GM23338 (cell line): ENCODE results near the gene GALNT5. TPM values are rescaled to one million over a fixed set of nuclear protein-coding genes. Genes with fewer than 3 reads are reported as not detected.

Experiments used
- ATAC-seq: fragments of 200-7000 bp; cut with Tn5 transposase; 3 replicates; pipeline ENCODE4 v1.9.1; 2020
- DNase-seq: peaks from one replicate; pipeline ENCODE4 v3.0.0-alpha.2; 2015; ENCODE audit warnings: low spot score
- H2AFZ ChIP-seq: fragments of 200-600 bp; sonication (generic); 2 replicates; pipeline ENCODE4 v1.8.0; 2016; ENCODE audit warnings: antibody characterized with exemption, mild to moderate bottlenecking, moderate library complexity
- H3F3A ChIP-seq: fragments of 200-600 bp; sonication (generic); replicated peaks from 2 replicates; pipeline ENCODE4 v1.8.0; 2017; ENCODE audit warnings: antibody characterized with exemption, mixed run types, low read depth
- H3K27ac ChIP-seq: fragments of 200-600 bp; sonication (generic); 2 replicates; pipeline ENCODE4 v1.6.1; 2016; ENCODE audit warnings: low read depth
- H3K27me3 ChIP-seq: fragments of 200-600 bp; sonication (generic); 2 replicates; pipeline ENCODE4 v1.8.0; 2016; ENCODE audit warnings: mild to moderate bottlenecking, mixed run types, moderate library complexity; ENCODE audit not compliant: insufficient read depth
- H3K36me3 ChIP-seq: fragments of 200-600 bp; sonication (generic); 2 replicates; pipeline ENCODE4 v1.8.0; 2016; ENCODE audit warnings: mild to moderate bottlenecking; ENCODE audit not compliant: insufficient read depth
- H3K4me1 ChIP-seq: fragments of 200-600 bp; sonication (generic); 2 replicates; pipeline ENCODE4 v1.8.0; 2016; ENCODE audit warnings: mild to moderate bottlenecking, moderate library complexity; ENCODE audit not compliant: insufficient read depth
- H3K4me2 ChIP-seq: fragments of 200-600 bp; sonication (generic); 2 replicates; pipeline ENCODE4 v1.7.1; 2017; ENCODE audit warnings: mixed run types
- H3K4me3 ChIP-seq: fragments of 200-600 bp; sonication (generic); 2 replicates; pipeline ENCODE4 v1.6.1; 2016; ENCODE audit warnings: mixed run types
- H3K79me2 ChIP-seq: fragments of 200-600 bp; sonication (generic); replicated peaks from 2 replicates; pipeline ENCODE4 v1.8.0; 2017; ENCODE audit warnings: mild to moderate bottlenecking; ENCODE audit not compliant: insufficient read depth
- H3K9me2 ChIP-seq: fragments of 200-600 bp; sonication (generic); 2 replicates; pipeline ENCODE4 v1.8.0; 2017; ENCODE audit not compliant: insufficient read depth
- H4K20me1 ChIP-seq: fragments of 200-600 bp; sonication (generic); replicated peaks from 2 replicates; pipeline ENCODE4 v1.8.0; 2017; ENCODE audit warnings: mild to moderate bottlenecking; ENCODE audit not compliant: insufficient read depth
- H3K27ac Mint-ChIP-seq: 2 replicates; pipeline ENCODE4 v1.8.0; 2020; ENCODE audit warnings: inconsistent platforms, mild to moderate bottlenecking, moderate library complexity, mixed read lengths
- H3K27me3 Mint-ChIP-seq: 3 replicates; pipeline ENCODE4 v1.8.0; 2022; ENCODE audit warnings: low read depth, mild to moderate bottlenecking, moderate library complexity, mixed read lengths, inconsistent platforms; ENCODE audit not compliant: insufficient read depth, poor library complexity
- H3K36me3 Mint-ChIP-seq: 3 replicates; pipeline ENCODE4 v1.8.0; 2021; ENCODE audit warnings: low read depth, mild to moderate bottlenecking, inconsistent platforms, moderate library complexity, mixed read lengths
- H3K4me1 Mint-ChIP-seq: 3 replicates; pipeline ENCODE4 v1.8.0; 2020; ENCODE audit warnings: mild to moderate bottlenecking, inconsistent platforms, mixed read lengths
- H3K4me3 Mint-ChIP-seq: 3 replicates; pipeline ENCODE4 v1.8.0; 2021; ENCODE audit warnings: moderate library complexity, mild to moderate bottlenecking, inconsistent platforms, mixed read lengths
- H3K9me3 Mint-ChIP-seq: 3 replicates; pipeline ENCODE4 v1.8.0; 2020; ENCODE audit warnings: moderate library complexity, mild to moderate bottlenecking, inconsistent platforms, mixed read lengths
- CREB1 ChIP-seq: fragments of 250-450 bp; sonication (Bioruptor Pico); IDR thresholded peaks from 2 replicates; pipeline ENCODE4 v1.5.0; 2020; ENCODE audit warnings: low read depth, mild to moderate bottlenecking, moderate library complexity
- EZH2 ChIP-seq: fragments of 200-600 bp; sonication (generic); IDR thresholded peaks from one replicate; pipeline ENCODE4 v1.8.0; 2017; ENCODE audit warnings: antibody characterized with exemption, mild to moderate bottlenecking, low read depth; ENCODE audit not compliant: unreplicated experiment
- JUNB ChIP-seq: IDR thresholded peaks from one replicate; pipeline ENCODE4 v1.6.1; 2016; ENCODE audit warnings: antibody characterized with exemption; ENCODE audit not compliant: unreplicated experiment
- NANOG ChIP-seq: IDR thresholded peaks from 2 replicates; pipeline ENCODE4 v1.6.1; 2016; ENCODE audit warnings: antibody characterized with exemption, borderline replicate concordance
- STAT1 ChIP-seq: IDR thresholded peaks from one replicate; pipeline ENCODE4 v1.6.1; 2016; ENCODE audit warnings: antibody characterized with exemption; ENCODE audit not compliant: unreplicated experiment
- ZNF331 ChIP-seq: fragments of 250-450 bp; sonication (Bioruptor Pico); IDR thresholded peaks from 2 replicates; pipeline ENCODE4 v1.5.0; 2020; ENCODE audit warnings: low read depth, mild to moderate bottlenecking, moderate library complexity
- polyA plus RNA-seq: library from polyadenylated mRNA; unstranded; fragments of >200 nt; fragmentation: Nextera tagmentation; extraction: Ambion mirVana; gene quantifications from 2 replicates; pipeline ENCODE4 v1.2.1, GENCODE V29; 2016
- total RNA-seq: library from RNA; depleted of rRNA; stranded (reverse); fragments of >200 nt; shearing (Covaris generic); gene quantifications from 2 replicates; pipeline ENCODE4 v1.2.3, GENCODE V29; 2014
- TF ChIP-seq, protein P1 (sequence below): IDR thresholded peaks from one replicate; pipeline ENCODE4 v1.6.1; 2018; ENCODE audit warnings: antibody characterized with exemption; ENCODE audit not compliant: unreplicated experiment
- TF ChIP-seq, protein P2 (sequence below): IDR thresholded peaks from 2 replicates; pipeline ENCODE4 v1.6.1; 2016; ENCODE audit warnings: antibody characterized with exemption
- TF ChIP-seq, protein P3 (sequence below), 2 experiments: fragments of 200-600 bp in 1 of 2; sonication (generic) in 1 of 2; conservative IDR thresholded peaks; 2 replicates each; pipeline versions ENCODE4 v1.5.1 to v1.6.1; 2016 to 2017; ENCODE audit warnings: antibody characterized with exemption in 2 of 2, low read depth in 2 of 2, mild to moderate bottlenecking in 2 of 2, moderate library complexity in 1 of 2

Gene GALNT5
- total and polyA plus RNA-seq, 2 experiments from 2014 or later = 0.05 to 0.14 TPM

DNA sequence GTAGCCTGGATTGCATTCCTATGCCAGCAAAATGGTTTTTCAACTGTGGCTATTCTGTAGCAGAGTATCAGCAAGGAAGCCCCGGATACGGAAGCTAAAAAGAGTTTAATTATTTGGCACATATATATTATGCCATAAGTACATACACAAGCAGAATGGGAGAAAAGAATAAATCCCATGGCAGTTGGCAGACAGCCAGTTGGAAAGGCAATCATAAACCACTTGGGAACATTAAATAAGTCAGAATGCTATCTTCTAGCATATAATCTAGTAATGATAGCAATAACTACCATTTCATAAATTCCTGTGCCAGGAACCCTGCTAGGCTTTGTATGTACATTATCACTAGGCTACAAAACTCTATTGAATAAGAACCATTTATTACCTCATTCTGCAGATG lies 26.0 kb downstream of the GALNT5 start (continued):
- no peak for TF ChIP-seq ZNF331
- TF ChIP-seq CREB1 = no peak
- TF ChIP-seq NANOG = no peak

DNA sequence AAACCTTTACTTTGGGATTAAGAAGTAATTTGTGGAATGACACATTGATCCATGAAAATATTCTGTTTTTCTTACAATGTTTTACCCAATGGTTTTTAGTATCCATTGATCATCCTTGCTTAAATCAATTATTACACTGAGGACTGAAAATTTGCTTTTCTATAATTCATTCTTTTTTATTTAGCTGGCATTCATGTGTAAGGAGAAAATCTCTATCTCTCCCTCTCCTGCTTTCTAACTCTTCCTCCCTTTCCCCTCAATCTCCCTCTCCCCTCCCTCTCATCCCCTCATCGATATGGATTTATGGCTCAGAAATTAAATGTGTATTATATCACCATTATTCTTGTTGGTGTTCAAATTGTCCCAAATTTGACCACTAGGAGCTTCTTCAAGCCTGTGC lies 29.7 kb downstream of the GALNT5 start:
- no peak overlapping the region for H3K4me2 ChIP-seq
- ATAC-seq (no peak), DNase-seq (no peak)
- H3F3A ChIP-seq = no peaks in the 10 kb centered on the region
- no peaks in the 10 kb centered on the region for H4K20me1 ChIP-seq
- Mint-ChIP-seq H3K4me3 (no peak overlapping the region), H3K9me3 (no peaks in the 10 kb centered on the region), H3K27ac (no peak overlapping the region), H3K27me3 (no peaks in the 10 kb centered on the region), H3K4me1 (no peaks in the 10 kb centered on the region), H3K36me3 (no peaks in the 10 kb centered on the region)
- H3K36me3 ChIP-seq = no peaks in the 10 kb centered on the region
- no peak overlapping the region for H3K27ac ChIP-seq
- no peak for TF ChIP-seq CREB1
- TF ChIP-seq JUNB = no peak
- TF ChIP-seq, protein P1, sequence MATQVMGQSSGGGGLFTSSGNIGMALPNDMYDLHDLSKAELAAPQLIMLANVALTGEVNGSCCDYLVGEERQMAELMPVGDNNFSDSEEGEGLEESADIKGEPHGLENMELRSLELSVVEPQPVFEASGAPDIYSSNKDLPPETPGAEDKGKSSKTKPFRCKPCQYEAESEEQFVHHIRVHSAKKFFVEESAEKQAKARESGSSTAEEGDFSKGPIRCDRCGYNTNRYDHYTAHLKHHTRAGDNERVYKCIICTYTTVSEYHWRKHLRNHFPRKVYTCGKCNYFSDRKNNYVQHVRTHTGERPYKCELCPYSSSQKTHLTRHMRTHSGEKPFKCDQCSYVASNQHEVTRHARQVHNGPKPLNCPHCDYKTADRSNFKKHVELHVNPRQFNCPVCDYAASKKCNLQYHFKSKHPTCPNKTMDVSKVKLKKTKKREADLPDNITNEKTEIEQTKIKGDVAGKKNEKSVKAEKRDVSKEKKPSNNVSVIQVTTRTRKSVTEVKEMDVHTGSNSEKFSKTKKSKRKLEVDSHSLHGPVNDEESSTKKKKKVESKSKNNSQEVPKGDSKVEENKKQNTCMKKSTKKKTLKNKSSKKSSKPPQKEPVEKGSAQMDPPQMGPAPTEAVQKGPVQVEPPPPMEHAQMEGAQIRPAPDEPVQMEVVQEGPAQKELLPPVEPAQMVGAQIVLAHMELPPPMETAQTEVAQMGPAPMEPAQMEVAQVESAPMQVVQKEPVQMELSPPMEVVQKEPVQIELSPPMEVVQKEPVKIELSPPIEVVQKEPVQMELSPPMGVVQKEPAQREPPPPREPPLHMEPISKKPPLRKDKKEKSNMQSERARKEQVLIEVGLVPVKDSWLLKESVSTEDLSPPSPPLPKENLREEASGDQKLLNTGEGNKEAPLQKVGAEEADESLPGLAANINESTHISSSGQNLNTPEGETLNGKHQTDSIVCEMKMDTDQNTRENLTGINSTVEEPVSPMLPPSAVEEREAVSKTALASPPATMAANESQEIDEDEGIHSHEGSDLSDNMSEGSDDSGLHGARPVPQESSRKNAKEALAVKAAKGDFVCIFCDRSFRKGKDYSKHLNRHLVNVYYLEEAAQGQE = no peak
- TF ChIP-seq, protein P2, sequence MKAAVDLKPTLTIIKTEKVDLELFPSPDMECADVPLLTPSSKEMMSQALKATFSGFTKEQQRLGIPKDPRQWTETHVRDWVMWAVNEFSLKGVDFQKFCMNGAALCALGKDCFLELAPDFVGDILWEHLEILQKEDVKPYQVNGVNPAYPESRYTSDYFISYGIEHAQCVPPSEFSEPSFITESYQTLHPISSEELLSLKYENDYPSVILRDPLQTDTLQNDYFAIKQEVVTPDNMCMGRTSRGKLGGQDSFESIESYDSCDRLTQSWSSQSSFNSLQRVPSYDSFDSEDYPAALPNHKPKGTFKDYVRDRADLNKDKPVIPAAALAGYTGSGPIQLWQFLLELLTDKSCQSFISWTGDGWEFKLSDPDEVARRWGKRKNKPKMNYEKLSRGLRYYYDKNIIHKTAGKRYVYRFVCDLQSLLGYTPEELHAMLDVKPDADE = no peak
- no peak for TF ChIP-seq EZH2
- no peak for TF ChIP-seq NANOG
- TF ChIP-seq, protein P3, sequence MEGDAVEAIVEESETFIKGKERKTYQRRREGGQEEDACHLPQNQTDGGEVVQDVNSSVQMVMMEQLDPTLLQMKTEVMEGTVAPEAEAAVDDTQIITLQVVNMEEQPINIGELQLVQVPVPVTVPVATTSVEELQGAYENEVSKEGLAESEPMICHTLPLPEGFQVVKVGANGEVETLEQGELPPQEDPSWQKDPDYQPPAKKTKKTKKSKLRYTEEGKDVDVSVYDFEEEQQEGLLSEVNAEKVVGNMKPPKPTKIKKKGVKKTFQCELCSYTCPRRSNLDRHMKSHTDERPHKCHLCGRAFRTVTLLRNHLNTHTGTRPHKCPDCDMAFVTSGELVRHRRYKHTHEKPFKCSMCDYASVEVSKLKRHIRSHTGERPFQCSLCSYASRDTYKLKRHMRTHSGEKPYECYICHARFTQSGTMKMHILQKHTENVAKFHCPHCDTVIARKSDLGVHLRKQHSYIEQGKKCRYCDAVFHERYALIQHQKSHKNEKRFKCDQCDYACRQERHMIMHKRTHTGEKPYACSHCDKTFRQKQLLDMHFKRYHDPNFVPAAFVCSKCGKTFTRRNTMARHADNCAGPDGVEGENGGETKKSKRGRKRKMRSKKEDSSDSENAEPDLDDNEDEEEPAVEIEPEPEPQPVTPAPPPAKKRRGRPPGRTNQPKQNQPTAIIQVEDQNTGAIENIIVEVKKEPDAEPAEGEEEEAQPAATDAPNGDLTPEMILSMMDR (conservative IDR thresholded peaks at IDR 0.05; ENCODE audit: low read depth in 2 of 2) = no peak
- H3K4me1 ChIP-seq = no peaks in the 10 kb centered on the region
- no peaks in the 10 kb centered on the region for H3K79me2 ChIP-seq
- no peak overlapping the region for H3K4me3 ChIP-seq
- no peak overlapping the region for H2AFZ ChIP-seq
- H3K27me3 ChIP-seq = no peaks in the 10 kb centered on the region
- no peaks in the 10 kb centered on the region for H3K9me2 ChIP-seq

- no peaks in the 10 kb centered on the region for H3K9me3 Mint-ChIP-seq
- no peak for ATAC-seq
These were observed 33.0 kb downstream of the GALNT5 start for GRCh38 chr2:157290525-157290924.

More at GRCh38 chr2:157290525-157290924, 33.0 kb downstream of the GALNT5 start:
- Mint-ChIP-seq H3K27me3 (no peaks in the 10 kb centered on the region), H3K4me3 (no peak overlapping the region), H3K4me1 (no peaks in the 10 kb centered on the region), H3K36me3 (no peaks in the 10 kb centered on the region), H3K27ac (no peak overlapping the region)
- 0 out of 2 replicates have a peak, but pooled peaks cover 3% of the 10 kb centered on the region for H3K9me2 ChIP-seq
- H3K4me1 ChIP-seq = no peaks in the 10 kb centered on the region
- no peak overlapping the region for H3K4me2 ChIP-seq
- no peak for DNase-seq
- H3K27me3 ChIP-seq = no peaks in the 10 kb centered on the region
- H4K20me1 ChIP-seq = no peaks in the 10 kb centered on the region
- TF ChIP-seq EZH2 (no peak), STAT1 (no peak), NANOG (no peak), CREB1 (no peak)
- TF ChIP-seq, protein P2 = no peak
- H2AFZ ChIP-seq = 0 out of 2 replicates have a peak overlapping the region, but pooled peaks have one; percentile 52
- no peak overlapping the region for H3K4me3 ChIP-seq
- H3F3A ChIP-seq = no peaks in the 10 kb centered on the region
- H3K36me3 ChIP-seq = no peaks in the 10 kb centered on the region
- H3K27ac ChIP-seq = no peak overlapping the region
- H3K79me2 ChIP-seq = no peaks in the 10 kb centered on the region
